Measurements from ENCODE around the gene FAM216B. TPM values are rescaled to one million over a fixed set of nuclear protein-coding genes. Genes with fewer than 3 reads are reported as not detected.

The FAM216B gene
- polyA plus RNA-seq, 1 of the 3 experiments (the other 2 are of a cell fraction): not detected

- no peaks in the 10 kb centered on the region for H3K9me2 ChIP-seq
- no peak overlapping the region for H3K27ac ChIP-seq (ENCODE audit: low read depth in 2 of 2, low read length in 1 of 2)
- no peaks in the 10 kb centered on the region for H3K36me3 ChIP-seq (replicated peaks in 1 of 2; ENCODE audit: control insufficient read depth in 1 of 2, insufficient read depth in 2 of 2, low read length in 1 of 2)
- no peaks in the 10 kb centered on the region for H3K9me3 ChIP-seq
- H4K20me1 ChIP-seq (ENCODE audit: insufficient read depth): no peaks in the 10 kb centered on the region
- WGBS (ENCODE audit: low lambda C conversion rate): 72% methylated on average over 4 of the region's 4 CpGs
- CTCF ChIA-PET: no interaction called here
- TF ChIP-seq CHD2 (IDR thresholded peaks at IDR 0.05; ENCODE audit: low read length, partially characterized antibody) (no peak), ZBTB33 (IDR thresholded peaks at IDR 0.05; ENCODE audit: borderline replicate concordance, low read depth) (no peak), ELF1 (IDR thresholded peaks at IDR 0.05) (no peak), TAF1 (IDR thresholded peaks at IDR 0.05; ENCODE audit: borderline replicate concordance, low read depth, low read length) (no peak), FOSL2 (IDR thresholded peaks at IDR 0.05; ENCODE audit: borderline replicate concordance, low read depth) (no peak), FOXJ3 (CRISPR knock-in tag; IDR thresholded peaks at IDR 0.05) (no peak), GATA2 (CRISPR knock-in tag; IDR thresholded peaks at IDR 0.05) (no peak)
- POLR2A ChIA-PET: no interaction called here
- H3K4me1 ChIP-seq (ENCODE audit: control insufficient read depth in 1 of 2, insufficient read depth in 2 of 2, low read depth in 1 of 2, low read length in 1 of 2): no peaks in the 10 kb centered on the region
- no peak overlapping the region for H3K4me3 ChIP-seq (ENCODE audit: low read depth in 2 of 2, low read length in 1 of 2)
- H3F3A ChIP-seq (replicated peaks; ENCODE audit: insufficient read depth): no peaks in the 10 kb centered on the region
- H2AFZ ChIP-seq (ENCODE audit: low read depth): no peak overlapping the region
- H3K79me2 ChIP-seq (ENCODE audit: insufficient read depth): no peaks in the 10 kb centered on the region
- no peak overlapping the region for H3K9ac ChIP-seq
- no peaks in the 10 kb centered on the region for H3K27me3 ChIP-seq (ENCODE audit: insufficient read depth)
- no peak for DNase-seq
- H3K4me2 ChIP-seq: no peak overlapping the region
These were observed 33.9 kb upstream of the FAM216B start for GRCh38 chr13:42747399-42747873.

- H3K9me3 ChIP-seq: no peaks in the 10 kb centered on the region
- H3K9me2 ChIP-seq: no peaks in the 10 kb centered on the region
- no peaks in the 10 kb centered on the region for H3K27me3 ChIP-seq (ENCODE audit: insufficient read depth)
- no peak for DNase-seq
- ChIA-PET CTCF (no interaction called here), POLR2A (no interaction called here)
- H3K4me2 ChIP-seq: no peak overlapping the region
- H2AFZ ChIP-seq (ENCODE audit: low read depth): no peak overlapping the region
- no peak overlapping the region for H3K27ac ChIP-seq (ENCODE audit: low read depth in 2 of 2, low read length in 1 of 2)
- no peaks in the 10 kb centered on the region for H4K20me1 ChIP-seq (ENCODE audit: insufficient read depth)
- no peaks in the 10 kb centered on the region for H3K36me3 ChIP-seq (replicated peaks in 1 of 2; ENCODE audit: control insufficient read depth in 1 of 2, insufficient read depth in 2 of 2, low read length in 1 of 2)
- H3K4me1 ChIP-seq (ENCODE audit: control insufficient read depth in 1 of 2, insufficient read depth in 2 of 2, low read depth in 1 of 2, low read length in 1 of 2): peaks cover 0 to 8% of the 10 kb centered on the region in 2 experiments; a peak in 1 of 4 replicates
- no peak overlapping the region for H3K9ac ChIP-seq
- no peaks in the 10 kb centered on the region for H3K79me2 ChIP-seq (ENCODE audit: insufficient read depth)
- no peak overlapping the region for H3K4me3 ChIP-seq (ENCODE audit: low read depth in 2 of 2, low read length in 1 of 2)
- no peaks in the 10 kb centered on the region for H3F3A ChIP-seq (replicated peaks; ENCODE audit: insufficient read depth)
- WGBS (ENCODE audit: low lambda C conversion rate): 53% methylated on average over 5 of the region's 5 CpGs
- TF ChIP-seq JUND (IDR thresholded peaks at IDR 0.05): no peak
- TF ChIP-seq CTCF (IDR thresholded peaks at IDR 0.05): no peak
- no peak for TF ChIP-seq USF2 (IDR thresholded peaks at IDR 0.05; ENCODE audit: borderline replicate concordance, low read depth, low read length)
- no peak for TF ChIP-seq RFX5 (IDR thresholded peaks at IDR 0.05; ENCODE audit: low read length)
- no peak for TF ChIP-seq FOXM1 (IDR thresholded peaks at IDR 0.05; ENCODE audit: low read depth)
- TF ChIP-seq TEAD4 (IDR thresholded peaks at IDR 0.05; ENCODE audit: borderline replicate concordance, insufficient read depth): no peak
- TF ChIP-seq MEF2A (IDR thresholded peaks at IDR 0.05; ENCODE audit: borderline replicate concordance, low read depth): no peak
- no peak for TF ChIP-seq SIN3A (IDR thresholded peaks at IDR 0.05; ENCODE audit: borderline replicate concordance, low read depth, low read length)
- no peak for TF ChIP-seq SMC3 (IDR thresholded peaks at IDR 0.05; ENCODE audit: low read depth, low read length)
- no peak for TF ChIP-seq RXRA (IDR thresholded peaks at IDR 0.05; ENCODE audit: borderline replicate concordance, low read depth)
- no peak for TF ChIP-seq RCOR1 (IDR thresholded peaks at IDR 0.05; ENCODE audit: low read length)
- no peak for TF ChIP-seq NRF1 (IDR thresholded peaks at IDR 0.05; ENCODE audit: low read depth, low read length)
- TF ChIP-seq NFIC (IDR thresholded peaks at IDR 0.05; ENCODE audit: borderline replicate concordance): no peak
- TF ChIP-seq CHD2 (IDR thresholded peaks at IDR 0.05; ENCODE audit: low read length, partially characterized antibody): no peak
- no peak for TF ChIP-seq MXI1 (IDR thresholded peaks at IDR 0.05; ENCODE audit: low read depth, low read length)
- no peak for TF ChIP-seq RAD21 (IDR thresholded peaks at IDR 0.05; ENCODE audit: low read length)
- TF ChIP-seq PBX3 (IDR thresholded peaks at IDR 0.05): no peak
These were observed 30.6 kb upstream of the FAM216B start for GRCh38 chr13:42750794-42751193.
